CD4-positive, alpha-beta T cell treated with Interleukin-15 for 4 hours (primary cell): ENCODE data around the gene TSPO2.
A peak's percentile ranks its signal among the peaks of the same experiment; 100 is the strongest.

Source experiments
- DNase-seq: peaks from one replicate; pipeline ENCODE4 v3.0.0-alpha.2; 2020; ENCODE audit warnings: low spot score

The TSPO2 gene

DNA sequence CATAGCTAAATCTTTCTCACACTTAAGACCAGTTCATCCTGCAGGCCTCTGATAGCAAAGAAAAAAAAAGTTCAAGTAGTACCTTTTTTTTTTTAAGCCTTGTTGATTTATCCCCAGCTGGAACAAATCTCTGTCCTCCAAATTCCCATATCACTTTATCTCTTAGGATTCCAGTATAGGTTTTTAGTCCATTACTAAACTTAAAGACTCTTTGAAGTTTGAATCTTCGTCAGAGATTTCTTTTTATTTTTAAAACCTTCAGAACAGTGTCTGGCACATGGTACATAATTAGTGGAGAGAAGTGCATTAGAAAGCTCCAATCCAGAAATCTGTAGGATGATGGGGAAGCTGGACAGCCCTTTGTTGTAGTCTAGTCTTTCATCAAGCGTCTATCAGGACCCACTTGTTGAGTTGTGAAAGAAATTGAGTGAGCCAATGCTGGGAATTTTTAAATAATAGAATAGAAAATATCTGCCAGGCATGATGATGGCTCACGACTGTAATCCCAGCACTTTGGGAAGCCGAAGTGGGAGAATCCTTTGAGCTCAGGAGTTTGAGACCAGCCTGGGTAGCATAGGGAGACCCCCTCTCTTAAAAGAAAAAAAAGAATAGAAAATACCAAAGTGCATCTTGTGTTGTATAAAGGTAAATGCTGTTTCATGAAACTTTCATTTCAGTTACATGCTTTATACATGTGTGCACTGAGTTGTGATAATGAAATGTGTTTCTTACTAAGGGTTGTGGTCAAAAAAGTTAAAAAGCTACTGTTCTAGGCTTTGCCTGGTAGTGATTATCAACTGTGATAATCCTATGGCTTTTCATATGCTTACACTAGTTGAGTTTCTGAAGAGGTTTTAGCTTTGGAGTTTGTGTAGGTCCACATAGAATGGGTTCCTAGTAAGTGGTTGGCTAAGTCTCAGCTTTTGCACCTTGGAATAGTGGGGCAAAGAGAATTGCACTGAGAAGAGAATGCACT is 33.7 kb downstream of the TSPO2 start:
- DNase-seq, result no peak

GRCh38 chr6:41077536-41077935 is 35.3 kb downstream of the TSPO2 start:
- no peak for DNase-seq

GRCh38 chr6:41078101-41078500 is 35.8 kb downstream of the TSPO2 start:
- no peak for DNase-seq

GRCh38 chr6:41079080-41079479 is 36.8 kb downstream of the TSPO2 start:
- no peak for DNase-seq

DNA sequence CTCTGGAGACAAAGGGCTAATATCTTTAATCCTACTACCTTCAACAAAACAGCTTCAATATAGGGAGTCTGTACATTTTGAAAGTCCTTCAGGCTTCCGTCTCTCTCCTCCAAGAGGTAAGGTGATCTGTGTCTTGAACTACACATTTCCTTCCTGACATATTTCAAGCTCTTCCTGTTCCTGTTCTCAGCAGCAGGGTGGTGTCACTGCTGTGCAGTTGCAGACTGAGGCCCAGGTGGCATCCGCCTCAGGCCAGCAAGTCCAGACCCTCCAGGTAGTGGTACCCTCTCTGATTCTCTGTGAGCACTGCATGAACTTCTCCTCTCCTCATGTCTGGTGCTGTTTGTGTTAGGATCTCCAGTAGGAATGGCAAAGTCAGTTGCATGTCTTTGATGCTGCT is 38.4 kb downstream of the TSPO2 start:
- peak; percentile 38 for DNase-seq

DNA sequence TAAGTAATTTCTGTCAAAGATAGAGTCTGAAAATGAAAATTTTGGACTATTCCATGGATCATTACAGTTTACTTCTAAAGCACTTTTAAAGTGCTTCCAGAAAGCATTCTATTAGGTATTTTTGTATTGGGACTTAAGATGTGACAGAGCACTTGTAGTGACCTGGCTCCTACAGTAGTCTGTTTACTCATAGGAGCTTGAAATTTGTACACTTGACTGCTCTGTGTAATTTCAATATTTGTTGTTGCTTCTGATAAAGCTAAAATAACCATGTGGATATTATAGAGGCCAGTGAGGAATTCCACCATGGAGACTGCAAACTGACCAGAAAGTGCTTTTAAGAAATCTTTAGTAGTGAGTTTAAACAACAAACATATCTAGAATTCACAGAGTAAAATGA is 40.8 kb downstream of the TSPO2 start:
- DNase-seq, result no peak

GRCh38 chr6:41085182-41085581 is 42.9 kb downstream of the TSPO2 start:
- DNase-seq, result no peak

GRCh38 chr6:41088451-41088850 is 46.2 kb downstream of the TSPO2 start:
- DNase-seq, result no peak

GRCh38 chr6:41090841-41091761 is 48.8 kb downstream of the TSPO2 start:
- DNase-seq, result no peak

DNA sequence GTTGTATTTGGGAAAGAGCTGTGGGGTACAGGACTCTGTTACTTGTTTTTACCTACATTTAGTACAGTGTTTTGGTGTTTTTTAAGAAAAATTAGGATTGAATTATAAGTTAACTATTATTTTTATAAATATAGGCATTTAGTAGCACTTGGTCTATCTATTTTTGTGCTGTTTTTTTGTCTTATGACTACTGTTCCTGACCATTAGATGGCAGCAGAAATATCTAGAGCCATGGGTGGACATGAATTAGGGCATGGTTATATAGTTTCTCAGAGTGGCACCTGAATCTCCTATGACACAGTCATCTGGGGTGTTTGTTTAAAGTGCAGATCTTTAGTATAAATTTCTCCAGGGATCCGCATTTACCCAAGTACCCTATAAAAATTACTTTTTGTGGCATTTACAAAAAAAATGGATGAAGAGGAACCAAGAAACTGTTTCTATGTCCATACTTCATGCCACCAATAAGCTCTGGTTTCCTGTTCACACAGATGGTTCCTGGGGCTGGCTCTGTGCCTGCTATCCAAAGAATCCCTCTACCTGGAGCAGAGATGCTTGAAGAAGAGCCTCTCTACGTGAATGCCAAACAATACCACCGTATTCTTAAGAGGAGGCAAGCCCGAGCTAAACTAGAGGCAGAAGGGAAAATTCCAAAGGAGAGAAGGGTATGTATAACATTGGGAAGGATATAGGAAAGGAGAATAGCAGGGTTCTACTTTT is 50.3 kb downstream of the TSPO2 start:
- DNase-seq, result no peak

DNA sequence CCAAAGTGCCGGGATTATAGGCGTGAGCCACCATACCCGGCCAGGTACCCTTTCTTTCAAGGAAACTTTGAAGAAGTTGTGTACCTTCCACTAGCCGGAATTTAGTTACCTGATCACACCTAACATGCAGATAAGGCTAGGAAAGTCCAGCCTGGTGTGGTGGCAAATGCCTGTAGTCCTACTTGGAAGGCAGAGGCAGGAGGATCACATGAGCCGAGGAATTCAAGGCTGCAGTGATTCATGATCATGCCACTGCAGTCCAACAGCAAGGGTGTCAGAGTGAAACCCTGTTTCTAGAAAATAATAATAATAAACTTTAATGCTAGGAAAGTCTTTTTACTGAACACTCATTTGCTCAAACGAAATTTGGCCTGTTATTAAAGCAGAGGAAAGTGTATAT is 51.5 kb downstream of the TSPO2 start:
- no peak for DNase-seq
